ENCODE data around the gene PURA.
A peak's percentile ranks its signal among the peaks of the same experiment; 100 is the strongest.
"Not testable (repeated sequence)": the region's sequence is repeated elsewhere in the genome, so short reads cannot be mapped to it uniquely, and the experiment has no call there.

The PURA gene

GRCh38 chr5:140153905-140154304 is 40.0 kb downstream of the PURA start:
- POLR2A ChIA-PET = interaction anchor here (1.5 kb wide), 1 partner anchor 46 kb away, joined by 5 read pairs; no protein-coding TSS in a partner anchor
- TF ChIP-seq LEF1 (IDR thresholded peaks at IDR 0.05; ENCODE audit: borderline replicate concordance) (no peak), ELF4 (IDR thresholded peaks at IDR 0.05) (no peak), SUZ12 (IDR thresholded peaks at IDR 0.05) (no peak), FOXM1 (IDR thresholded peaks at IDR 0.05; ENCODE audit: borderline replicate concordance) (no peak), BHLHE40 (IDR thresholded peaks at IDR 0.05; ENCODE audit: borderline replicate concordance) (no peak)
- DNase-seq (ENCODE audit: extremely low spot score) = no peak
- CTCF ChIA-PET = interaction anchor here (2.7 to 4.4 kb wide), 2 partner anchors 9 to 79 kb away, joined by 15 to 29 read pairs; no protein-coding TSS in a partner anchor

GRCh38 chr5:140154710-140155381 is 40.9 kb downstream of the PURA start:
- DNase-seq (ENCODE audit: extremely low spot score) = not testable (repeated sequence)
- ChIA-PET POLR2A (interaction anchor here (1.4 to 1.5 kb wide), 2 partner anchors 42 to 47 kb away, joined by 4 to 5 read pairs; no protein-coding TSS in a partner anchor), CTCF (interaction anchor here (0.7 to 4.4 kb wide), 3 partner anchors 10 to 101 kb away, joined by 3 to 29 read pairs (median 15); no protein-coding TSS in a partner anchor)

GRCh38 chr5:140157032-140157781 is 43.3 kb downstream of the PURA start:
- no peak for TF ChIP-seq ARNT (IDR thresholded peaks at IDR 0.05)
- TF ChIP-seq FOXM1 (IDR thresholded peaks at IDR 0.05; ENCODE audit: borderline replicate concordance) = no peak
- no peak for TF ChIP-seq L3MBTL2 (conservative IDR thresholded peaks at IDR 0.05)
- TF ChIP-seq BHLHE40 (IDR thresholded peaks at IDR 0.05; ENCODE audit: borderline replicate concordance) = no peak
- peak; percentile 57 for TF ChIP-seq PKNOX1 (IDR thresholded peaks at IDR 0.05)
- CTCF ChIA-PET = interaction anchor here (0.6 to 4.4 kb wide), 6 partner anchors 9 to 188 kb away, joined by 3 to 29 read pairs (median 3); no protein-coding TSS in a partner anchor
- peak; percentile 92 for DNase-seq (ENCODE audit: extremely low spot score)
- POLR2A ChIA-PET = interaction anchor here (1.4 kb wide), 1 partner anchor 48 kb away, joined by 3 read pairs; no protein-coding TSS in a partner anchor

GRCh38 chr5:140159014-140159927 is 45.4 kb downstream of the PURA start:
- ChIA-PET CTCF (interaction anchor here (0.6 to 2.3 kb wide), 6 partner anchors 15 to 317 kb away, joined by 3 to 8 read pairs (median 3); no protein-coding TSS in a partner anchor), POLR2A (interaction anchor here (0.8 kb wide), 1 partner anchor 42 kb away, joined by 4 read pairs; no protein-coding TSS in a partner anchor)
- TF ChIP-seq PKNOX1 (IDR thresholded peaks at IDR 0.05) = no peak
- no peak for TF ChIP-seq NFRKB (IDR thresholded peaks at IDR 0.05)
- TF ChIP-seq LEF1 (IDR thresholded peaks at IDR 0.05; ENCODE audit: borderline replicate concordance) = no peak
- no peak for TF ChIP-seq FOXM1 (IDR thresholded peaks at IDR 0.05; ENCODE audit: borderline replicate concordance)
- TF ChIP-seq ELF4 (IDR thresholded peaks at IDR 0.05) = no peak
- TF ChIP-seq SP1 (IDR thresholded peaks at IDR 0.05) = no peak
- TF ChIP-seq L3MBTL2 (conservative IDR thresholded peaks at IDR 0.05) = no peak
- TF ChIP-seq CTBP1 (IDR thresholded peaks at IDR 0.05; ENCODE audit: borderline replicate concordance) = no peak
- no peak for TF ChIP-seq FOXK2 (IDR thresholded peaks at IDR 0.05)
- TF ChIP-seq TARDBP (IDR thresholded peaks at IDR 0.05) = no peak
- no peak for TF ChIP-seq SUZ12 (IDR thresholded peaks at IDR 0.05)
- TF ChIP-seq ARNT (IDR thresholded peaks at IDR 0.05) = no peak
- no peak for TF ChIP-seq BHLHE40 (IDR thresholded peaks at IDR 0.05; ENCODE audit: borderline replicate concordance)
- no peak for TF ChIP-seq ZNF384 (IDR thresholded peaks at IDR 0.05)
- TF ChIP-seq HDGF (IDR thresholded peaks at IDR 0.05; ENCODE audit: borderline replicate concordance) = no peak
- no peak for TF ChIP-seq FOXA1 (IDR thresholded peaks at IDR 0.05)
- DNase-seq (ENCODE audit: extremely low spot score) = no peak

- CTCF ChIA-PET = interaction anchor here (0.6 to 1.8 kb wide), 5 partner anchors 18 to 271 kb away, joined by 3 to 4 read pairs (median 3); partner anchors contain the start of gene NRG2
- TF ChIP-seq ARNT (IDR thresholded peaks at IDR 0.05) (no peak), FOXK2 (IDR thresholded peaks at IDR 0.05) (no peak), ZNF384 (IDR thresholded peaks at IDR 0.05) (no peak), TARDBP (IDR thresholded peaks at IDR 0.05) (no peak), BHLHE40 (IDR thresholded peaks at IDR 0.05; ENCODE audit: borderline replicate concordance) (no peak)
Measured at GRCh38 chr5:140162275-140162674, 48.4 kb downstream of the PURA start.

GRCh38 chr5:140162781-140163180 is 48.9 kb downstream of the PURA start:
- CTCF ChIA-PET = interaction anchor here (1.8 kb wide), 1 partner anchor 19 kb away, joined by 4 read pairs; no protein-coding TSS in a partner anchor
- TF ChIP-seq FOXA1 (IDR thresholded peaks at IDR 0.05) (no peak), ARNT (IDR thresholded peaks at IDR 0.05) (no peak), TARDBP (IDR thresholded peaks at IDR 0.05) (no peak), SP1 (IDR thresholded peaks at IDR 0.05) (no peak), HDGF (IDR thresholded peaks at IDR 0.05; ENCODE audit: borderline replicate concordance) (no peak), FOXM1 (IDR thresholded peaks at IDR 0.05; ENCODE audit: borderline replicate concordance) (no peak), CTBP1 (IDR thresholded peaks at IDR 0.05; ENCODE audit: borderline replicate concordance) (no peak), NFRKB (IDR thresholded peaks at IDR 0.05) (no peak), ELF4 (IDR thresholded peaks at IDR 0.05) (no peak), L3MBTL2 (conservative IDR thresholded peaks at IDR 0.05) (no peak), LEF1 (IDR thresholded peaks at IDR 0.05; ENCODE audit: borderline replicate concordance) (no peak)
- no peak for DNase-seq (ENCODE audit: extremely low spot score)
- POLR2A ChIA-PET = no interaction called here

More at GRCh38 chr5:140162275-140162674, 48.4 kb downstream of the PURA start:
- DNase-seq (ENCODE audit: extremely low spot score) = no peak
- POLR2A ChIA-PET = no interaction called here

All from HEK293T (cell line).